Measurements from ENCODE around the gene RNF19B. TPM values are rescaled to one million over a fixed set of nuclear protein-coding genes. Genes with fewer than 3 reads are reported as not detected.

RNF19B gene
- total and polyA plus RNA-seq, 10 of the 15 experiments (the other 5 are each of a cell fraction or from before 2014, with no cell fraction given) = 2.8 to 32.6 (median 16.6) TPM

DNA sequence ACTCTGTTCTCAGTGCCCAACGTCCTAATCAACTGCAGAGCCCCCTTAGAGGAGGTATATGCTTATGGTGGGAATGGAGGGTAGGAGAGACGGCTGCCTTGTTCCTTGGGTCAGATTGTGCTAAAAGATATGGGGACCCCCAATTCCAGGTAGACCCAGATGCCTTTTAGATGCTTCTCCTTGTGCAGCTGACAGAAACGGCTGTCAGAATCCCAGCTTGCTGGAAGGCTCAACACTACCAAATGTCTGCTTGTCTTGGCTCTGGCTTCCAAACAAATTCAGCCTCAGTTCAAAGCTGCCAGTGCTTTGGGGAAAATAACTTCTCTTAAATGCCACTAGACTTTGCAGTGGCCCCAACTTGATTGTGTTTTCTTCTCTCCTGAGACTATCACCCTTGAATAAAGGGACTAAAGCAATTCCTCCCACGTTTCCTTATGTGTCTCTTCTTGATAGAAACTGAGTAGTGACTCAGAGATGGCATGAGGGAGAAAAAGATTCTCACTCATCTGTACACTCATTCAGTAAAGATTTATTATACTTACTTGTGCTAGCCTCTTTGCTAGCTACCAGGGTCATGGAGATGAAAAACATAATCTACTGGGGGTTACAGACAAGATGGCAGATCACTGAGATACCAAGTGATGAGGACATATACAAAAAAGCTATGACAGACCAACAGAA lies 3.4 kb upstream of the RNF19B start:
- TF ChIP-seq NFYB (IDR thresholded peaks at IDR 0.05; ENCODE audit: insufficient read depth, low read depth, low read length) = no peak
- no peak for TF ChIP-seq KDM1A (IDR thresholded peaks at IDR 0.05; ENCODE audit: borderline replicate concordance)
- TF ChIP-seq, protein P1, sequence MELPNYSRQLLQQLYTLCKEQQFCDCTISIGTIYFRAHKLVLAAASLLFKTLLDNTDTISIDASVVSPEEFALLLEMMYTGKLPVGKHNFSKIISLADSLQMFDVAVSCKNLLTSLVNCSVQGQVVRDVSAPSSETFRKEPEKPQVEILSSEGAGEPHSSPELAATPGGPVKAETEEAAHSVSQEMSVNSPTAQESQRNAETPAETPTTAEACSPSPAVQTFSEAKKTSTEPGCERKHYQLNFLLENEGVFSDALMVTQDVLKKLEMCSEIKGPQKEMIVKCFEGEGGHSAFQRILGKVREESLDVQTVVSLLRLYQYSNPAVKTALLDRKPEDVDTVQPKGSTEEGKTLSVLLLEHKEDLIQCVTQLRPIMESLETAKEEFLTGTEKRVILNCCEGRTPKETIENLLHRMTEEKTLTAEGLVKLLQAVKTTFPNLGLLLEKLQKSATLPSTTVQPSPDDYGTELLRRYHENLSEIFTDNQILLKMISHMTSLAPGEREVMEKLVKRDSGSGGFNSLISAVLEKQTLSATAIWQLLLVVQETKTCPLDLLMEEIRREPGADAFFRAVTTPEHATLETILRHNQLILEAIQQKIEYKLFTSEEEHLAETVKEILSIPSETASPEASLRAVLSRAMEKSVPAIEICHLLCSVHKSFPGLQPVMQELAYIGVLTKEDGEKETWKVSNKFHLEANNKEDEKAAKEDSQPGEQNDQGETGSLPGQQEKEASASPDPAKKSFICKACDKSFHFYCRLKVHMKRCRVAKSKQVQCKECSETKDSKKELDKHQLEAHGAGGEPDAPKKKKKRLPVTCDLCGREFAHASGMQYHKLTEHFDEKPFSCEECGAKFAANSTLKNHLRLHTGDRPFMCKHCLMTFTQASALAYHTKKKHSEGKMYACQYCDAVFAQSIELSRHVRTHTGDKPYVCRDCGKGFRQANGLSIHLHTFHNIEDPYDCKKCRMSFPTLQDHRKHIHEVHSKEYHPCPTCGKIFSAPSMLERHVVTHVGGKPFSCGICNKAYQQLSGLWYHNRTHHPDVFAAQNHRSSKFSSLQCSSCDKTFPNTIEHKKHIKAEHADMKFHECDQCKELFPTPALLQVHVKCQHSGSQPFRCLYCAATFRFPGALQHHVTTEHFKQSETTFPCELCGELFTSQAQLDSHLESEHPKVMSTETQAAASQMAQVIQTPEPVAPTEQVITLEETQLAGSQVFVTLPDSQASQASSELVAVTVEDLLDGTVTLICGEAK (IDR thresholded peaks at IDR 0.05; ENCODE audit: borderline replicate concordance) = no peak
- no peak for TF ChIP-seq PML (IDR thresholded peaks at IDR 0.05; ENCODE audit: low read length)
- no peak for TF ChIP-seq SIN3A (IDR thresholded peaks at IDR 0.05; ENCODE audit: low read depth, low read length)
- TF ChIP-seq CBX3 (IDR thresholded peaks at IDR 0.05; ENCODE audit: borderline replicate concordance, low read depth) = no peak
- TF ChIP-seq CBFB (IDR thresholded peaks at IDR 0.05; ENCODE audit: low read depth) = no peak
- TF ChIP-seq, protein P2, sequence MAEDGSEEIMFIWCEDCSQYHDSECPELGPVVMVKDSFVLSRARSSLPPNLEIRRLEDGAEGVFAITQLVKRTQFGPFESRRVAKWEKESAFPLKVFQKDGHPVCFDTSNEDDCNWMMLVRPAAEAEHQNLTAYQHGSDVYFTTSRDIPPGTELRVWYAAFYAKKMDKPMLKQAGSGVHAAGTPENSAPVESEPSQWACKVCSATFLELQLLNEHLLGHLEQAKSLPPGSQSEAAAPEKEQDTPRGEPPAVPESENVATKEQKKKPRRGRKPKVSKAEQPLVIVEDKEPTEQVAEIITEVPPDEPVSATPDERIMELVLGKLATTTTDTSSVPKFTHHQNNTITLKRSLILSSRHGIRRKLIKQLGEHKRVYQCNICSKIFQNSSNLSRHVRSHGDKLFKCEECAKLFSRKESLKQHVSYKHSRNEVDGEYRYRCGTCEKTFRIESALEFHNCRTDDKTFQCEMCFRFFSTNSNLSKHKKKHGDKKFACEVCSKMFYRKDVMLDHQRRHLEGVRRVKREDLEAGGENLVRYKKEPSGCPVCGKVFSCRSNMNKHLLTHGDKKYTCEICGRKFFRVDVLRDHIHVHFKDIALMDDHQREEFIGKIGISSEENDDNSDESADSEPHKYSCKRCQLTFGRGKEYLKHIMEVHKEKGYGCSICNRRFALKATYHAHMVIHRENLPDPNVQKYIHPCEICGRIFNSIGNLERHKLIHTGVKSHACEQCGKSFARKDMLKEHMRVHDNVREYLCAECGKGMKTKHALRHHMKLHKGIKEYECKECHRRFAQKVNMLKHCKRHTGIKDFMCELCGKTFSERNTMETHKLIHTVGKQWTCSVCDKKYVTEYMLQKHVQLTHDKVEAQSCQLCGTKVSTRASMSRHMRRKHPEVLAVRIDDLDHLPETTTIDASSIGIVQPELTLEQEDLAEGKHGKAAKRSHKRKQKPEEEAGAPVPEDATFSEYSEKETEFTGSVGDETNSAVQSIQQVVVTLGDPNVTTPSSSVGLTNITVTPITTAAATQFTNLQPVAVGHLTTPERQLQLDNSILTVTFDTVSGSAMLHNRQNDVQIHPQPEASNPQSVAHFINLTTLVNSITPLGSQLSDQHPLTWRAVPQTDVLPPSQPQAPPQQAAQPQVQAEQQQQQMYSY (CRISPR knock-in tag; IDR thresholded peaks at IDR 0.05) = no peak
- SMC1A ChIA-PET (ENCODE audit: uncharacterized antibody, unreplicated experiment) = interaction anchor here (1.0 to 3.3 kb wide), 4 partner anchors 9 to 35 kb away, joined by 3 to 27 read pairs (median 4); no protein-coding TSS in a partner anchor
- H3K79me2 ChIP-seq (ENCODE audit: control insufficient read depth, insufficient read depth, low read length) = peaks cover 9% of the 10 kb centered on the region
- no peak overlapping the region for H3K9ac ChIP-seq (ENCODE audit: control insufficient read depth, insufficient read depth, low read length)
- CTCF ChIA-PET = interaction anchor here (0.6 to 2.0 kb wide), 4 partner anchors 10 to 63 kb away, joined by 3 to 5 read pairs (median 3); no protein-coding TSS in a partner anchor
- H2AFZ ChIP-seq (ENCODE audit: control insufficient read depth, low read depth, low read length) = peak overlapping the region; percentile 12; the same call in 1 of the 2 replicates
- no peaks in the 10 kb centered on the region for H3K9me3 ChIP-seq (replicated peaks; ENCODE audit: control insufficient read depth, insufficient read depth, low read length)
- RAD21 ChIA-PET (ENCODE audit: unreplicated experiment) = interaction anchor here (0.9 to 1.8 kb wide), 3 partner anchors 13 to 24 kb away, joined by 3 to 8 read pairs (median 4); no protein-coding TSS in a partner anchor
- POLR2A ChIA-PET = interaction anchor here (1.0 to 4.4 kb wide), 4 partner anchors 12 to 26 kb away, joined by 3 to 27 read pairs (median 4); no protein-coding TSS in a partner anchor
- ATAC-seq (no peak), FAIRE-seq (no peak), DNase-seq (ENCODE audit: low read depth, low spot score) (no peak)
- H3K27ac ChIP-seq (ENCODE audit: control insufficient read depth, insufficient read depth) = no peak overlapping the region
- peaks cover under 1 to 6% of the 10 kb centered on the region in 2 experiments; a peak in 2 of 4 replicates for H3K27me3 ChIP-seq (replicated peaks in 1 of 2; ENCODE audit: control insufficient read depth in 2 of 2, insufficient read depth in 2 of 2, low read length in 1 of 2)
- no peaks in the 10 kb centered on the region for H3K36me3 ChIP-seq (ENCODE audit: control insufficient read depth in 2 of 2, insufficient read depth in 2 of 2, low read length in 1 of 2)
- intact Hi-C loops (cut with micrococcal nuclease; ENCODE audit: unreplicated experiment) (no loop called here), in situ Hi-C loops (cut with MboI) (no loop called here)
- no peak overlapping the region for H3K4me2 ChIP-seq (ENCODE audit: control insufficient read depth, insufficient read depth)
- no peaks in the 10 kb centered on the region for H4K20me1 ChIP-seq (ENCODE audit: control insufficient read depth, insufficient read depth)
- H3K4me1 ChIP-seq (ENCODE audit: control insufficient read depth, insufficient read depth, low read length) = no peaks in the 10 kb centered on the region
- no TSS peak for BruUV-seq (replicated peaks)
- H3K4me3 ChIP-seq = no peak overlapping the region
- 27% methylated on average over 4 of the region's 4 CpGs for WGBS (ENCODE audit: insufficient coverage, insufficient replicate concordance, low lambda C conversion rate, missing lambda C conversion rate)
